Measurements from ENCODE around the gene RAB36.

Gene RAB36

GRCh38 chr22:23166042-23166831 is 21.0 kb downstream of the RAB36 start:
- H3K4me1 ChIP-seq (ENCODE audit: control extremely low read depth in 1 of 4, control insufficient read depth in 4 of 4, insufficient read depth in 4 of 4, low read length in 3 of 4): no peaks in the 10 kb centered on the region
- H3K36me3 ChIP-seq (ENCODE audit: control insufficient read depth in 4 of 4, insufficient read depth in 4 of 4, low read length in 3 of 4): no peaks in the 10 kb centered on the region
- CTCF ChIA-PET: interaction anchor here (1.1 to 1.9 kb wide), 3 partner anchors 9 to 124 kb away, joined by 4 to 6 read pairs (median 5); no protein-coding TSS in a partner anchor
- H3K4me3 ChIP-seq (ENCODE audit: control insufficient read depth in 1 of 7, extremely low read depth in 1 of 7, insufficient read depth in 4 of 7, low read depth in 2 of 7, low read length in 6 of 7): no peak overlapping the region
- POLR2A ChIA-PET: interaction anchor here (0.8 kb wide), 1 partner anchor 10 kb away, joined by 4 read pairs; no protein-coding TSS in a partner anchor
- H3K27ac ChIP-seq (ENCODE audit: insufficient read depth in 1 of 2, low read depth in 1 of 2, low read length in 2 of 2, poor library complexity in 1 of 2, severe bottlenecking in 2 of 2): no peak overlapping the region
- no peaks in the 10 kb centered on the region for H3K27me3 ChIP-seq (replicated peaks in 2 of 5; ENCODE audit: control insufficient read depth in 4 of 5, insufficient read depth in 5 of 5, low read length in 4 of 5)
- peaks cover 0 to 2% (median 0%) of the 10 kb centered on the region in 5 experiments for H3K9me3 ChIP-seq (ENCODE audit: control extremely low read depth in 1 of 5, control insufficient read depth in 4 of 5, insufficient read depth in 2 of 5, low read depth in 1 of 5, low read length in 4 of 5)
- 96% methylated on average over 3 of the region's 6 CpGs for WGBS (ENCODE audit: insufficient coverage)
- no peak for DNase-seq

- Histone ChIP-seq H3K36me3 (ENCODE audit: control insufficient read depth in 4 of 4, insufficient read depth in 4 of 4, low read length in 3 of 4) (no peaks in the 10 kb centered on the region), H3K27ac (ENCODE audit: insufficient read depth in 1 of 2, low read depth in 1 of 2, low read length in 2 of 2, poor library complexity in 1 of 2, severe bottlenecking in 2 of 2) (no peak overlapping the region), H3K4me1 (ENCODE audit: control extremely low read depth in 1 of 4, control insufficient read depth in 4 of 4, insufficient read depth in 4 of 4, low read length in 3 of 4) (no peaks in the 10 kb centered on the region), H3K27me3 (replicated peaks in 2 of 5; ENCODE audit: control insufficient read depth in 4 of 5, insufficient read depth in 5 of 5, low read length in 4 of 5) (no peaks in the 10 kb centered on the region), H3K4me3 (ENCODE audit: control insufficient read depth in 1 of 7, extremely low read depth in 1 of 7, insufficient read depth in 4 of 7, low read depth in 2 of 7, low read length in 6 of 7) (no peak overlapping the region), H3K9me3 (ENCODE audit: control extremely low read depth in 1 of 5, control insufficient read depth in 4 of 5, insufficient read depth in 2 of 5, low read depth in 1 of 5, low read length in 4 of 5) (peaks cover 0 to 2% (median 0%) of the 10 kb centered on the region in 5 experiments)
- ChIA-PET POLR2A (no interaction called here), CTCF (interaction anchor here (0.7 to 1.9 kb wide), 3 partner anchors 10 to 123 kb away, joined by 3 to 6 read pairs (median 5); no protein-coding TSS in a partner anchor)
- no peak for DNase-seq
- WGBS (ENCODE audit: insufficient coverage): 96% methylated on average over 9 of the region's 10 CpGs
Measured at GRCh38 chr22:23166841-23167616, 21.8 kb downstream of the RAB36 start.

DNA sequence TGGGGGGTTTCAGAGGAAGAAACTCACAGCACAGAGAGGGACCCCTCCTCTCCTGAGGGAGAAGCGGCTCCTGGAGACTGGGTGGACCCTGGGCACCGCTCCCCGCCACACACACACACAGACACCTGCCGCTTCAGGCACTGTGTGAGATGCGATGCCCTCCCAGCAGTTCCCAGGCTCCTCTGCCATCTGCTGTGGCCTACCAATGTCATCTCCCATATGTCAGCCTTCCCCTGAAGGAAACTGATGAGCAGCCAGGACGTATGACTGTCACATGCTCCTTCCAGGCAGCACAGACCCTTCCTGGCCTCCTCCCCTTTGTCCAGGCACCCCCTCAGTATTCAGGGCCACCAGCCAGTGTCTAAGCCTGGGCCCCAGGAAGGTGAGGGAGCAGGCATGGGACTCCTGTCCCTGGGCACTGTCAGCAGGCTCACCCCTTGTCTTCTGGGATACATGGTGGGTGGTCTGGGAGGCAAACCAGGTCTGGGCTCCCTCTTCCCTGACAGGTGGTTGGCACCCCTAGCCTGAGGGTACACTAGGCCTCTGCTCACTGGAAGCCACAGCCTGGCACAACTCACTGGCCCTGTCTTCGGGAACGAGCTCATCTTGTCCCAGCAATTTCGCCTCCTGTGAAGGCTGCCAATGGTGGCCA is 23.2 kb downstream of the RAB36 start:
- H3K27ac ChIP-seq (ENCODE audit: insufficient read depth in 1 of 2, low read depth in 1 of 2, low read length in 2 of 2, poor library complexity in 1 of 2, severe bottlenecking in 2 of 2): no peak overlapping the region
- H3K27me3 ChIP-seq (replicated peaks in 2 of 5; ENCODE audit: control insufficient read depth in 4 of 5, insufficient read depth in 5 of 5, low read length in 4 of 5): no peaks in the 10 kb centered on the region
- CTCF ChIA-PET: interaction anchor here (0.8 to 1.9 kb wide), 2 partner anchors 12 to 121 kb away, joined by 3 to 5 read pairs; no protein-coding TSS in a partner anchor
- POLR2A ChIA-PET: no interaction called here
- 93% methylated on average over 6 of the region's 9 CpGs for WGBS (ENCODE audit: insufficient coverage)
- H3K9me3 ChIP-seq (ENCODE audit: control extremely low read depth in 1 of 5, control insufficient read depth in 4 of 5, insufficient read depth in 2 of 5, low read depth in 1 of 5, low read length in 4 of 5): peaks cover 0 to 2% (median 0%) of the 10 kb centered on the region in 5 experiments
- DNase-seq: no peak
- no peaks in the 10 kb centered on the region for H3K36me3 ChIP-seq (ENCODE audit: control insufficient read depth in 4 of 4, insufficient read depth in 4 of 4, low read length in 3 of 4)
- no peaks in the 10 kb centered on the region for H3K4me1 ChIP-seq (ENCODE audit: control extremely low read depth in 1 of 4, control insufficient read depth in 4 of 4, insufficient read depth in 4 of 4, low read length in 3 of 4)
- no peak overlapping the region for H3K4me3 ChIP-seq (ENCODE audit: control insufficient read depth in 1 of 7, extremely low read depth in 1 of 7, insufficient read depth in 4 of 7, low read depth in 2 of 7, low read length in 6 of 7)

DNA sequence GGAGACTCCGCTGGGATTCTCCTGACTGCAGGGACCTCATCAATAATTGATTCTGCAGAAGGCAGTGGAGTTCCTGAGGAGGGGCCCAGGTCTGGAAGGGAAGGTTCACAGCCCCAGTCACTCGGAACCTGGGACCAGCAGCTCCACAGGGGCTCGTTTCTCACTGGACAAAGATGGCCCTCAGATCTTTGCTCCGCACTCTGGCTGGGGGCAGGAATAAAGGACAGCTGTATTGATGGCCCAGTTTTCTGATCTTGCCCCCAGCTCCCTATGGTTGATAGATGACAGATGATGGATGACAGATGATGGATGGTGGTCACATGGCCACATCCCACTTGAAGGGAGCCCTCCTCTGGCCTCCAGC is 23.7 kb downstream of the RAB36 start:
- H3K36me3 ChIP-seq (ENCODE audit: control insufficient read depth in 4 of 4, insufficient read depth in 4 of 4, low read length in 3 of 4): no peaks in the 10 kb centered on the region
- WGBS (ENCODE audit: insufficient coverage): 88% methylated on average over 4 of the region's 4 CpGs
- H3K4me3 ChIP-seq (ENCODE audit: control insufficient read depth in 1 of 7, extremely low read depth in 1 of 7, insufficient read depth in 4 of 7, low read depth in 2 of 7, low read length in 6 of 7): no peak overlapping the region
- no peak for DNase-seq
- ChIA-PET POLR2A (no interaction called here), CTCF (interaction anchor here (0.8 kb wide), 1 partner anchor 13 kb away, joined by 3 read pairs; no protein-coding TSS in a partner anchor)
- no peaks in the 10 kb centered on the region for H3K27me3 ChIP-seq (replicated peaks in 2 of 5; ENCODE audit: control insufficient read depth in 4 of 5, insufficient read depth in 5 of 5, low read length in 4 of 5)
- H3K9me3 ChIP-seq (ENCODE audit: control extremely low read depth in 1 of 5, control insufficient read depth in 4 of 5, insufficient read depth in 2 of 5, low read depth in 1 of 5, low read length in 4 of 5): peaks cover 0 to 2% (median 0%) of the 10 kb centered on the region in 5 experiments
- peaks cover 0 to under 1% (median 0%) of the 10 kb centered on the region in 4 experiments for H3K4me1 ChIP-seq (ENCODE audit: control extremely low read depth in 1 of 4, control insufficient read depth in 4 of 4, insufficient read depth in 4 of 4, low read length in 3 of 4)
- H3K27ac ChIP-seq (ENCODE audit: insufficient read depth in 1 of 2, low read depth in 1 of 2, low read length in 2 of 2, poor library complexity in 1 of 2, severe bottlenecking in 2 of 2): no peak overlapping the region

DNA sequence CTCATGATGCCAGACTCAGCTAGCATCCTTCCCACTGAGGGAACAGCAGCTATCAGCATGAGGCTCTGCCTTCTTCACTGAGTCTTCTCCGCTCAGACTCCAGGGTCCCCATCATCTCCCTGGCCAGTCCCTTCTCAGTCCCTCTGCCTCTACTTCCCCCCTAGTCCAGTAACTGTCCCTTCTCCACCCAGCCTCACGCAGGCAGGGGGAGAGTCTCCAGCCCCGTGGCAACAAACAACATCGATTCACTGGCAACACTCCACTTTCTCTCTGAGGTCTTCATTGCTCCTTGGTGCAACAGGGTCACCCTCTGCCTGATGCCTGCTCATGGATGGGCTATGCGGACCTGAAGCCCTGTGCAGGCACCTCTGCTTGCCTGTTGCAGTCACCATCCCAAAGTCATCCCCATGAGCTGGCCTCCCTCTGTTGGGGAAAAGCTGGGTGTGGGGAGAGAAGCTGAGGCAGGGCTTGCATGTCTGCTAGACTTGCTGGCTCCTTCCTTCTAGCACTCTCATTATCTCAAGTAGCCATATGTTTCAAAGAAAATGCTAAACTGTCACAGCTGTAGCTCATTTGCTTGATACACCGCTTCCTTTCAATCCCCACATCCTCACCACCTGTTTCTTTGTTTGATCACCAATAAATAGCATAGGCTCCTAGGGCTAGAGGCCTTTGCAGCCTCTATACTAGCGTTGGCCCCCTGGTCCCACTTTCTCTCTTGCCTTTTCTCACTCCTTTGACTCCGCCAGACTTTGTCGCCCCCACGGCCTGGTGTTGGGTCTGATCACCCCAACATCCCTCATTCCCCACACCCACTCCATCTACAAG is 30.8 kb downstream of the RAB36 start:
- DNase-seq: peak in 1 of 3 donors; percentile 50
- Histone ChIP-seq H3K36me3 (ENCODE audit: control insufficient read depth in 4 of 4, insufficient read depth in 4 of 4, low read length in 3 of 4) (no peaks in the 10 kb centered on the region), H3K27ac (ENCODE audit: insufficient read depth in 1 of 2, low read depth in 1 of 2, low read length in 2 of 2, poor library complexity in 1 of 2, severe bottlenecking in 2 of 2) (no peak overlapping the region), H3K4me1 (ENCODE audit: control extremely low read depth in 1 of 4, control insufficient read depth in 4 of 4, insufficient read depth in 4 of 4, low read length in 3 of 4) (peaks cover 0 to 33% (median 22%) of the 10 kb centered on the region in 4 experiments), H3K27me3 (replicated peaks in 2 of 5; ENCODE audit: control insufficient read depth in 4 of 5, insufficient read depth in 5 of 5, low read length in 4 of 5) (no peaks in the 10 kb centered on the region), H3K4me3 (ENCODE audit: control insufficient read depth in 1 of 7, extremely low read depth in 1 of 7, insufficient read depth in 4 of 7, low read depth in 2 of 7, low read length in 6 of 7) (no peak overlapping the region), H3K9me3 (ENCODE audit: control extremely low read depth in 1 of 5, control insufficient read depth in 4 of 5, insufficient read depth in 2 of 5, low read depth in 1 of 5, low read length in 4 of 5) (peaks cover 0 to 18% (median 4%) of the 10 kb centered on the region in 5 experiments)
- POLR2A ChIA-PET: interaction anchor here (0.5 to 1.1 kb wide), 2 partner anchors 10 to 49 kb away, joined by 3 to 4 read pairs; no protein-coding TSS in a partner anchor
- CTCF ChIA-PET: interaction anchor here (0.9 to 8.4 kb wide), 25 partner anchors 13 to 219 kb away, joined by 3 to 80 read pairs (median 6); partner anchors contain the start of gene RAB36
- WGBS (ENCODE audit: insufficient coverage): 99% methylated on average over 9 of the region's 10 CpGs

DNA sequence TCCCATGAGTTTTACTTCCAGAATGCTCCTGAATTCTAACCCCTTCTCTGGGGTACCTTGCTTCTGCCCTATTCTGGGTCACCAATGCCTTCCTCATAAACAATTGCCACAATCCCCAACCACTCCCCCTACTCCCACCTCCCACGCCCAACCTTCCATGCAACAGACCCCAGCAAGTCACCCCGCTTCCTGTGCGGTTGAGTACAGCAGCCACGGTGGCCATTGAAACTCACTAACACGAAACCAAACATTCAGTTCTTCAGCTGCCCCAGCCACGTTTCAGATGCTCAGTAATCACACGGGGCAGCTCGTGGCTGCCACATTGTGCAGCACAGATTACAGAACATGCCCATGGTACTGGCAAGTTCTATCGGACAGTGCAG is 31.4 kb downstream of the RAB36 start:
- WGBS (ENCODE audit: insufficient coverage): 85% methylated on average over 9 of the region's 9 CpGs
- H3K27ac ChIP-seq (ENCODE audit: insufficient read depth in 1 of 2, low read depth in 1 of 2, low read length in 2 of 2, poor library complexity in 1 of 2, severe bottlenecking in 2 of 2): no peak overlapping the region
- POLR2A ChIA-PET: interaction anchor here (1.1 kb wide), 1 partner anchor 11 kb away, joined by 4 read pairs; no protein-coding TSS in a partner anchor

More for the DNA sequence above, 31.4 kb downstream of the RAB36 start:
- H3K4me3 ChIP-seq (ENCODE audit: control insufficient read depth in 1 of 7, extremely low read depth in 1 of 7, insufficient read depth in 4 of 7, low read depth in 2 of 7, low read length in 6 of 7): no peak overlapping the region
- peaks cover 0 to 18% (median 4%) of the 10 kb centered on the region in 5 experiments for H3K9me3 ChIP-seq (ENCODE audit: control extremely low read depth in 1 of 5, control insufficient read depth in 4 of 5, insufficient read depth in 2 of 5, low read depth in 1 of 5, low read length in 4 of 5)
- peaks cover 0 to 36% (median 26%) of the 10 kb centered on the region in 4 experiments for H3K4me1 ChIP-seq (ENCODE audit: control extremely low read depth in 1 of 4, control insufficient read depth in 4 of 4, insufficient read depth in 4 of 4, low read length in 3 of 4)
- H3K27me3 ChIP-seq (replicated peaks in 2 of 5; ENCODE audit: control insufficient read depth in 4 of 5, insufficient read depth in 5 of 5, low read length in 4 of 5): no peaks in the 10 kb centered on the region
- H3K36me3 ChIP-seq (ENCODE audit: control insufficient read depth in 4 of 4, insufficient read depth in 4 of 4, low read length in 3 of 4): peaks cover 0 to 5% (median 2%) of the 10 kb centered on the region in 4 experiments
- CTCF ChIA-PET: interaction anchor here (0.9 to 8.4 kb wide), 25 partner anchors 11 to 220 kb away, joined by 3 to 80 read pairs (median 7); partner anchors contain the start of gene RAB36
- no peak for DNase-seq
